K562 (cell line): ENCODE measurements around the gene DNAJC6. TPM values are rescaled to one million over a fixed set of nuclear protein-coding genes. Genes with fewer than 3 reads are reported as not detected.
A peak's percentile ranks its signal among the peaks of the same experiment; 100 is the strongest.

ENCODE experiments used
- CC2D1A ChIP-seq: fragments of 450-650 bp; IDR thresholded peaks from 2 replicates; pipeline ENCODE4 v1.6.1; 2017; ENCODE audit warnings: mild to moderate bottlenecking
- CREB3 ChIP-seq: fragments of 450-650 bp; conservative IDR thresholded peaks from 2 replicates; pipeline ENCODE4 v1.6.1; 2016; ENCODE audit warnings: missing genetic modification characterization, low read depth, mild to moderate bottlenecking, missing compliant biosample characterization, moderate library complexity
- FOXK1 ChIP-seq: sonication (generic); formaldehyde crosslinking; IDR thresholded peaks from 2 replicates; pipeline ENCODE4 v1.8.0; 2022; ENCODE audit warnings: missing genetic modification reagents, mild to moderate bottlenecking, borderline replicate concordance
- JUN ChIP-seq, 2 experiments: sonication (generic) in 1 of 2; formaldehyde crosslinking in 1 of 2; IDR thresholded peaks; 2 replicates each; pipeline versions ENCODE4 v1.6.1 to v1.8.0; 2012 to 2022; ENCODE audit warnings: borderline replicate concordance in 2 of 2, mild to moderate bottlenecking in 2 of 2, improper control_type of control experiment in 1 of 2, low read depth in 1 of 2, low read length in 1 of 2, missing genetic modification reagents in 1 of 2
- LEF1 ChIP-seq: fragments of 450-650 bp; IDR thresholded peaks from 2 replicates; pipeline ENCODE4 v1.6.1; 2016; ENCODE audit warnings: mild to moderate bottlenecking
- STAT5A ChIP-seq: IDR thresholded peaks from 2 replicates; pipeline ENCODE4 v1.6.1; 2012; ENCODE audit warnings: low read length, inconsistent platforms, borderline replicate concordance
- TSHZ1 ChIP-seq: fragments of 250-450 bp; sonication (Bioruptor Pico); IDR thresholded peaks from 2 replicates; pipeline ENCODE4 v1.4.0; 2020; ENCODE audit warnings: mild to moderate bottlenecking, moderate library complexity
- ZNF212 ChIP-seq: fragments of 450-650 bp; formaldehyde crosslinking; IDR thresholded peaks from 2 replicates; pipeline ENCODE4 v1.4.0; 2020; ENCODE audit warnings: mild to moderate bottlenecking
- ZNF232 ChIP-seq: sonication (generic); formaldehyde crosslinking; IDR thresholded peaks from 2 replicates; pipeline ENCODE4 v1.8.0; 2022; ENCODE audit warnings: mild to moderate bottlenecking, missing genetic modification reagents
- ZNF592 ChIP-seq: fragments of 450-650 bp; IDR thresholded peaks from 2 replicates; pipeline ENCODE4 v1.6.1; 2017; ENCODE audit warnings: antibody characterized with exemption, mild to moderate bottlenecking
- polyA plus RNA-seq, 8 experiments: library from polyadenylated mRNA; depleted of rRNA in 4 of 8; stranded (reverse) in 5 of 8; unstranded in 3 of 8; fragments of >200 nt; fragmentation: Nextera tagmentation in 2 of 8; fragmentation: Illumina TruSeq in 1 of 8; extraction: Ambion mirVana in 2 of 8; extraction: Trizol in 1 of 8; gene quantifications; 2 replicates each; pipeline versions ENCODE4 v1.2.1 to v1.2.3, GENCODE V29; 2011 to 2014; ENCODE audit warnings: inconsistent platforms in 1 of 8, missing spikeins in 1 of 8
- total RNA-seq, 7 experiments: library from RNA; depleted of rRNA in 6 of 7; stranded (reverse); fragments of >200 nt in 6 of 7; fragmentation: Illumina TruSeq in 2 of 7; extraction: Trizol in 2 of 7; gene quantifications; 2 replicates each; pipeline versions ENCODE4 v1.2.1 to v1.2.3, GENCODE V29; 2011 to 2021; ENCODE audit warnings: low replicate concordance in 1 of 7
- TF ChIP-seq, protein P1 (sequence below): fragments of 250-450 bp; sonication (Bioruptor Pico); IDR thresholded peaks from 2 replicates; pipeline ENCODE4 v1.4.0; 2020

The DNAJC6 gene
- total and polyA plus RNA-seq, 9 of the 15 experiments (the other 6 are each of a cell fraction or from before 2014, with no cell fraction given) = 6.7 to 78.7 (median 28.0) TPM

- TF ChIP-seq STAT5A (peak; percentile 77), LEF1 (peak; percentile 28; the same call in 1 of the 2 replicates), JUN (IDR thresholded peaks at IDR 0.05; ENCODE audit: borderline replicate concordance, low read depth, low read length) (no peak), JUN (CRISPR knock-in tag; IDR thresholded peaks at IDR 0.05; ENCODE audit: borderline replicate concordance) (no peak), ZNF212 (no peak), FOXK1 (CRISPR knock-in tag) (no peak), ZNF592 (peak; percentile 89), ZNF232 (CRISPR knock-in tag) (no peak), TSHZ1 (CRISPR knock-in tag) (no peak), CREB3 (tag) (peak; percentile 60; the same call in 1 of the 2 replicates), CC2D1A (peak; percentile 47; the same call in 1 of the 2 replicates)
- TF ChIP-seq, protein P1, sequence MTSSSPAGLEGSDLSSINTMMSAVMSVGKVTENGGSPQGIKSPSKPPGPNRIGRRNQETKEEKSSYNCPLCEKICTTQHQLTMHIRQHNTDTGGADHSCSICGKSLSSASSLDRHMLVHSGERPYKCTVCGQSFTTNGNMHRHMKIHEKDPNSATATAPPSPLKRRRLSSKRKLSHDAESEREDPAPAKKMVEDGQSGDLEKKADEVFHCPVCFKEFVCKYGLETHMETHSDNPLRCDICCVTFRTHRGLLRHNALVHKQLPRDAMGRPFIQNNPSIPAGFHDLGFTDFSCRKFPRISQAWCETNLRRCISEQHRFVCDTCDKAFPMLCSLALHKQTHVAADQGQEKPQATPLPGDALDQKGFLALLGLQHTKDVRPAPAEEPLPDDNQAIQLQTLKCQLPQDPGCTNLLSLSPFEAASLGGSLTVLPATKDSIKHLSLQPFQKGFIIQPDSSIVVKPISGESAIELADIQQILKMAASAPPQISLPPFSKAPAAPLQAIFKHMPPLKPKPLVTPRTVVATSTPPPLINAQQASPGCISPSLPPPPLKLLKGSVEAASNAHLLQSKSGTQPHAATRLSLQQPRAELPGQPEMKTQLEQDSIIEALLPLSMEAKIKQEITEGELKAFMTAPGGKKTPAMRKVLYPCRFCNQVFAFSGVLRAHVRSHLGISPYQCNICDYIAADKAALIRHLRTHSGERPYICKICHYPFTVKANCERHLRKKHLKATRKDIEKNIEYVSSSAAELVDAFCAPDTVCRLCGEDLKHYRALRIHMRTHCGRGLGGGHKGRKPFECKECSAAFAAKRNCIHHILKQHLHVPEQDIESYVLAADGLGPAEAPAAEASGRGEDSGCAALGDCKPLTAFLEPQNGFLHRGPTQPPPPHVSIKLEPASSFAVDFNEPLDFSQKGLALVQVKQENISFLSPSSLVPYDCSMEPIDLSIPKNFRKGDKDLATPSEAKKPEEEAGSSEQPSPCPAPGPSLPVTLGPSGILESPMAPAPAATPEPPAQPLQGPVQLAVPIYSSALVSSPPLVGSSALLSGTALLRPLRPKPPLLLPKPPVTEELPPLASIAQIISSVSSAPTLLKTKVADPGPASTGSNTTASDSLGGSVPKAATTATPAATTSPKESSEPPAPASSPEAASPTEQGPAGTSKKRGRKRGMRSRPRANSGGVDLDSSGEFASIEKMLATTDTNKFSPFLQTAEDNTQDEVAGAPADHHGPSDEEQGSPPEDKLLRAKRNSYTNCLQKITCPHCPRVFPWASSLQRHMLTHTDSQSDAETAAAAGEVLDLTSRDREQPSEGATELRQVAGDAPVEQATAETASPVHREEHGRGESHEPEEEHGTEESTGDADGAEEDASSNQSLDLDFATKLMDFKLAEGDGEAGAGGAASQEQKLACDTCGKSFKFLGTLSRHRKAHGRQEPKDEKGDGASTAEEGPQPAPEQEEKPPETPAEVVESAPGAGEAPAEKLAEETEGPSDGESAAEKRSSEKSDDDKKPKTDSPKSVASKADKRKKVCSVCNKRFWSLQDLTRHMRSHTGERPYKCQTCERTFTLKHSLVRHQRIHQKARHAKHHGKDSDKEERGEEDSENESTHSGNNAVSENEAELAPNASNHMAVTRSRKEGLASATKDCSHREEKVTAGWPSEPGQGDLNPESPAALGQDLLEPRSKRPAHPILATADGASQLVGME (CRISPR knock-in tag) = 0 out of 2 replicates have a peak, but pooled peaks have one; percentile 8
These were observed 31.6 kb upstream of the DNAJC6 start (continued) for GRCh38 chr1:65277605-65278347.
